Esophagus squamous epithelium (tissue), 4 donors: ENCODE measurements around the gene SCD5.

Experiments
- POLR2A ChIP-seq, 4 donors: fragments of 450-650 bp; IDR thresholded peaks; one replicate each; pipeline ENCODE4 v1.6.1; 2017; ENCODE audit warnings: antibody characterized with exemption in 4 of 4, mild to moderate bottlenecking in 4 of 4, moderate library complexity in 3 of 4
- TF ChIP-seq, protein P1 (sequence below), 6 experiments: fragments of 450-650 bp in 4 of 6; fragments of 200-600 bp in 2 of 6; sonication (generic) in 2 of 6; IDR thresholded peaks; one replicate each; pipeline ENCODE4 v1.5.1; 2016 to 2019; ENCODE audit warnings: antibody characterized with exemption in 6 of 6, mild to moderate bottlenecking in 4 of 6, moderate library complexity in 4 of 6

- TF ChIP-seq, protein P1, sequence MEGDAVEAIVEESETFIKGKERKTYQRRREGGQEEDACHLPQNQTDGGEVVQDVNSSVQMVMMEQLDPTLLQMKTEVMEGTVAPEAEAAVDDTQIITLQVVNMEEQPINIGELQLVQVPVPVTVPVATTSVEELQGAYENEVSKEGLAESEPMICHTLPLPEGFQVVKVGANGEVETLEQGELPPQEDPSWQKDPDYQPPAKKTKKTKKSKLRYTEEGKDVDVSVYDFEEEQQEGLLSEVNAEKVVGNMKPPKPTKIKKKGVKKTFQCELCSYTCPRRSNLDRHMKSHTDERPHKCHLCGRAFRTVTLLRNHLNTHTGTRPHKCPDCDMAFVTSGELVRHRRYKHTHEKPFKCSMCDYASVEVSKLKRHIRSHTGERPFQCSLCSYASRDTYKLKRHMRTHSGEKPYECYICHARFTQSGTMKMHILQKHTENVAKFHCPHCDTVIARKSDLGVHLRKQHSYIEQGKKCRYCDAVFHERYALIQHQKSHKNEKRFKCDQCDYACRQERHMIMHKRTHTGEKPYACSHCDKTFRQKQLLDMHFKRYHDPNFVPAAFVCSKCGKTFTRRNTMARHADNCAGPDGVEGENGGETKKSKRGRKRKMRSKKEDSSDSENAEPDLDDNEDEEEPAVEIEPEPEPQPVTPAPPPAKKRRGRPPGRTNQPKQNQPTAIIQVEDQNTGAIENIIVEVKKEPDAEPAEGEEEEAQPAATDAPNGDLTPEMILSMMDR (IDR thresholded peaks at IDR 0.05) = no peak
- no peak for TF ChIP-seq POLR2A (IDR thresholded peaks at IDR 0.05)
Measured at GRCh38 chr4:82710197-82710929, 88.2 kb downstream of the SCD5 start.
